ENCODE measurements around the gene SGSH. TPM values are rescaled to one million over a fixed set of nuclear protein-coding genes. Genes with fewer than 3 reads are reported as not detected.
"Not testable (repeated sequence)": the region's sequence is repeated elsewhere in the genome, so short reads cannot be mapped to it uniquely, and the experiment has no call there.

SGSH gene
- total RNA-seq, 1 experiment from 2014 or later = 5.9 TPM

GRCh38 chr17:80253631-80254395, 33.7 kb upstream of the SGSH start:
- DNase-seq (ENCODE audit: low spot score) = no peak

DNA sequence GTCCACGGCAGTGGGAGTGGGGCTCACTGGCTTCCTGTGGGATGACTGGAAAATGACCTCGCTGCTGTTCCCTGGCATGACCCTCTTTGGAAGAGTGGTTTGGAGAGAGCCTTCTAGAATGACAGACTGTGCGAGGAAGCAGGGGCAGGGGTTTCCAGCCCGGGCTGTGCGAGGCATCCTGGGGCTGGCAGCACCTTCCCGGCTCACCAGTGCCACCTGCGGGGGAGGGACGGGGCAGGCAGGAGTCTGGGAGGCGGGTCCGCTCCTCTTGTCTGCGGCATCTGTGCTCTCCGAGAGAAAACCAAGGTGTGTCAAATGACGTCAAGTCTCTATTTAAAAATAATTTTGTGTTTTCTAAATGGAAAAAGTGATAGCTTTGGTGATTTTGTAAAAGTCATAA, 32.7 kb upstream of the SGSH start:
- peak; percentile 82 for DNase-seq (ENCODE audit: low spot score)

DNA sequence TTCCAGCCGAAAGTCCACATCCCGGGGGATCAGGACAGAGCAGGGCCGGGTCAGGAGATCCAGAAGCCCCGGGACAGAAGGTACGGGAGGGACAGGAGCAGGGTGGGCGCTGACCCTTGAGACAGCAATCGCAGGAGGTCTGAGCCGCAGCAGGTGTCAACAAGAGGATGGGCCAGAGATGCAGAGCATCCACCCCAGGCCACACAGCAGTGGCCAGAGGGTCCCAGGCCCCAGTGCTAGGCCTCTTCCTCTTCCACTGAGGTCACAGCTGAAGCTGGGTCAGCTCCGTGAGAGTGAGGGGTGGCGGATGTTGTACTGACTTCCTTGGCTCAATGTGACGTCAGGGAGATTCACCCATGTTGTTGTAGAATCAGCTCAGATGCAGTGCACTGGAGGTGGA, 31.8 kb upstream of the SGSH start:
- DNase-seq (ENCODE audit: low spot score) = no peak

DNA sequence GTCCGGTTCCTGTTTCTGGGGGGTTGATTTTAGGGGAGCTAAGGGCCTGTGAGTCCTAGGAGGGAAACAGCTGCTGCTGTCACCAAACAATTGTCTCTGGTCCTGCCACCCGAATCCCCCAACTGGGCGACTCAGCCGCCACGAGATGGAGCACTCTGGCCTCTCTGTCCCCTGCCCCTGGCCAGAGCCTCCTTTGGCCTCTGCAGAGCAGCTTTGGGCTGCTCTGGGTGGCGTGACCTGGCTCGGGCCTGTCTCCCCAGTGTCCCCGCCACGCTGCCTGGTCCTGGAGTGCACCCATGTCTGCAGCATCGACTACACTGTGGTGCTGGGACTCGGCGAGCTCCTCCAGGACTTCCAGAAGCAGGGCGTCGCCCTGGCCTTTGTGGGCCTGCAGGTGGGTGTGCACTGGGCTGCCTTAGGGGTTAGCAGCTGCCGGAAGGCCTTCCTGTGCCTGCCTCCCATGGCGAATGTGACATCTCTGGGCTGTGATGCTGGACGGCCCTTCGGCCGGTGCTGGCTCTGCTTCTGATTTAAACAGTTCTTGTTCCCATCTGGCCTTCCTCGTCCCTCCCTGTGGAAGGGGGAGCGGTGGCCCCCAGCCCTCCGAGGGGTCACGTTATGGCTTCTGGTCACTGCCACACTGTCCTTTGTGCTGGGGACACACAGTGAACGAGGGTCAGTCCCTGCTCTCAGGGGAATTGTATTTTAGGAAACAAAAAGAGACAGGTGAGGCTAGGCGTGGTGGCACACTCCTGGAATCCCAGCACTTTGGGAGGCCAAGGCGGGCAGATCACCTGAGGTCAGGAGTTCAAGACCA, 29.0 kb upstream of the SGSH start:
- no peak for DNase-seq (ENCODE audit: low spot score)

- DNase-seq (ENCODE audit: low spot score) = no peak
These were observed 28.1 kb upstream of the SGSH start for GRCh38 chr17:80248001-80248893.

DNA sequence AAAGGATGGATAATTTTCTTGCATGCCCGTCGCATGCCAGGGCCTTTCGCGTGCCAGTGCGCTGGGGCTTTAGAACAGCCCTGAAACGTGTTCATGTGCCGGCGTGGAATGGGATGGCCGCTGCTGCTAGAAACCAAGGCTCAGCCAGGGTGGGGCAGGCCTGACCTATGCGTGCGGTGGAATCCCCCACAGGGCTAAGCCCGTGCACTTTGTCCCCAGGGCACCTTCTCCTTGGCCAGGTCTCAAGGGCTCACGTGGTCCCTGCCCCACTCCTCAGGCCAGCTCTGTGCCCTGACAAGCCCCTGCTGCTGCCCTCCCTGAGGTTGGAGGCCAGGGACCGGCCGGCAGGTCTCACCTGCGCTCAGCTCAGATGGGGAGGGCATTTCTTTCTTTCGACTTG, 27.4 kb upstream of the SGSH start:
- no peak for DNase-seq (ENCODE audit: low spot score)

DNA sequence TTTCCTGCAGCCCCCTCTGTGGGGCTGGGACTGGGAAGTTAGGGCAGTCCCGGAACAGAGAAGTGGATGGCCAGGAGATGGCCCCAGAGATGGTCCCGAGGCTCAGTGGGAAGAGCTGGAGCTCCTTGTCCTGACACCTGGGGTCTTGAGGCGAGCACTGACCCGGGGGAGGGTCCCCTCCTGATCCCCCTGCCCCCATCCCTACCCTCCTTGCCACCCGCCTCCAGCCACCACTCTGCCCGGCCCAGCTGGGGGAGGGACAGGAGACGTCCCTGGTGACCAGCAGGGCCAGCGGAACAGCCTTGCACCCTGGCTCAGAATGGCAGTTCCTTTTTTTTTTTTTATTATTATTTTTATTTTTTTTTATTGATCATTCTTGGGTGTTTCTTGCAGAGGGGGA, 26.6 kb upstream of the SGSH start:
- DNase-seq (ENCODE audit: low spot score) = no peak

GRCh38 chr17:80246266-80246681, 26.1 kb upstream of the SGSH start:
- DNase-seq (ENCODE audit: low spot score) = no peak

DNA sequence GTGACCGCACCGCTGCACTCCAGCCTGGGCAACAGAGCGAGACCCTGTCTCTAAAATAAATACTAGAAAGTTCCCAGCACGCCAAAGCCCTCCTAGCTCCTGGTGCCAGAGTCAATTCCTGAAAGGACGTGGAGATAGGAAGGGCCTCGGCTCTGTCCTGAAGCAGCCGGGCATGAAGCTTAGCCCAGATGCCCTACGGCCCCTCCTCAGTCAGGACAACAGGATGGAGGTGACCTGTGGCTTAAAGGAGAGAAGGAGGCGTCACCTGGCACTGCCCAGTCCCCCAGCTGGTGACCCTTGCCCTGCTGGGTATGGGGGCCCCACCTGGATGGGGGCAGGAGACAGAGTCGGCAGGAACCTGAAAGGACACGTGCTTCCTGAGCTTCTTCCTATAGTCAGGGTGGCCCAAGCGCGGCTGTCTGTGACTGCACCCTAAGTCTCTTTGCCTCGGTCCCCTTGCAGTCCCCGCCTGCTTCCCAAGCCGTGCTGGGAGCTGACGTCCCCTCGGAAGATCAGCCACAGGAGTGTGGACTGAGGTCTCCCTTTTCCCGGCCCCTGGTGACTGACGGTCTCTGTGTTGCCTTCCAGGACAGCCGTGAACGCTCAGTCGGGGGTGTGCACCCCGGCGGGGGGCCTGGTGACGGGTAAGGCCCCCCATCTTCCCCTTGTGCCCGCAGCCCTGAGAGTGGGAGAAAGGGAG, 25.6 kb upstream of the SGSH start:
- no peak for DNase-seq (ENCODE audit: low spot score)

DNA sequence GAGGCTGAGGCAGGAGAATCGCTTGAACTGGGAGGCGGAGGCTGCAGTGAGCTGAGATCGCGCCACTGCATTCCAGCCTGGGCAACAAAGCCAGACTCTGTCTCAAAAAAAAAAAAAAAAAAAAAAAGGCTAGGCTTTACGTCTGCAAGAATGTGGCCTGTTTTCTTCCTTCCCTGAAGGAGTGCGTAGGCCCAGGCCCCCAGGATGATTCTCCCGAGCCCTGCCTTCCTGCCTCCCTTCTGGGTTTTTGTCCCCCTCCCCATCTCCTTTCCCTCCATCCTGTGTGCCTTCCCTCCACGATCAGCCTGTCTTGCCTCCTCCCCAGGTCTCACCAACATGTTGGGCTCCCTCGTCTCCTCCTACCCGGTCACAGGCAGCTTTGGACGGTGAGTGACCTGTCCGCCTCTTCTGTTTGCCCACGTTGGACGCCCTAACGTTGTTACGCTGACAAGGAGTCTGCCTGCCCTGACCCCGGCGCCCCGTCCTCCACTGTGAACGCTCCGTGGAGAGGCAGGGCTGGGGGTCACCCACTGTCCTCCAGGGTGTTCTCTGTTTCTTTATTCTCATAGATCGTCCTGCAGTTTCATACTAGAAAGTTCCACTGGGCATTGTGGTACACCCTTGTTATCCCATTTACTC, 24.9 kb upstream of the SGSH start:
- DNase-seq (ENCODE audit: low spot score) = no peak

GRCh38 chr17:80244448-80244847, 24.3 kb upstream of the SGSH start:
- not testable (repeated sequence) for DNase-seq (ENCODE audit: low spot score)

DNA sequence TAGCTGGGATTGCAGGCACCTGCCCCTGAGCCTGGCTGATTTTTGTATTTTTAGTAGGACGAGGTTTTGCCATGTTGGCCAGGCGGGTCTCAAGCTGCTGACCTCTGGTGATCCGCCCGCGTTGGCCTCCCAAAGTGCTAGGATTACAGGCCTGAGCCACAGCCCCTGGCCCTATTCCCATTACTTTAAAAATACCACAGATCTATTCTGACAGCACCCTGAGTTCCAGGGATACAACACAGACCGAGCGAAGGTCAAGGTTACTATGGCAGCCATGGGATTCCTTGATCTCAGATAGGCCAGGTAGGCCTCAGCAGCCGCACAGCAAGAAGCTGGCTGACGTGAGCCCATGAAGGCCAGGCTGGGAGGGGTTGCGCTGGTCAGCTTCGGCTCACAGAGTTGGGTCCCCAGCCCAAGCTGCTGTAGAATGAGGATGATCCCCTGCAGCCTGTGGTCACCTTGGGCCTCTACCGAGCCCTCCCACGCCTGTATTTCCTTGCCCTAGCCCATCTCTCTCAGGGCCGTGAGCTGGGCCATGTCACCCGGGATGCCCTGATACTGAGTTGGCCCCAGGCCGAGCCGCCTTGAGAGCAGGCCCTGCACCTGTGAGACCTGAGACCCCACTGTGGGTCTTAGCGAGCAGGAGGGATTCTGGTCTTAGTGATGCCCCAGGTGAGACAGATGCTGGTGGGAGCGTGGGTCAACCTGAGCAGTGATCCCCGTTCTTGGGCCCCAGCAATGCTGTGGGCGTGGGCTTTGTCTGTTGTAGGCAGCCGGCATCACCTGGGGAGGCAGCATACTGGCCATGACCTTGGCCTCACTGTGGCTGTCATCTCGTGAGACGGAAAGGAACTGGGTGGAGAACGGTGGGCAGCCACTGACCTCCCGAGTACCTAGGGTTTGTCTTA, 23.6 kb upstream of the SGSH start:
- DNase-seq (ENCODE audit: low spot score) = no peak

- no peak for DNase-seq (ENCODE audit: low spot score)
These were observed 22.4 kb upstream of the SGSH start for GRCh38 chr17:80242505-80242904.

- no peak for DNase-seq (ENCODE audit: low spot score)
These were observed 17.3 kb upstream of the SGSH start for GRCh38 chr17:80237386-80237785.

DNA sequence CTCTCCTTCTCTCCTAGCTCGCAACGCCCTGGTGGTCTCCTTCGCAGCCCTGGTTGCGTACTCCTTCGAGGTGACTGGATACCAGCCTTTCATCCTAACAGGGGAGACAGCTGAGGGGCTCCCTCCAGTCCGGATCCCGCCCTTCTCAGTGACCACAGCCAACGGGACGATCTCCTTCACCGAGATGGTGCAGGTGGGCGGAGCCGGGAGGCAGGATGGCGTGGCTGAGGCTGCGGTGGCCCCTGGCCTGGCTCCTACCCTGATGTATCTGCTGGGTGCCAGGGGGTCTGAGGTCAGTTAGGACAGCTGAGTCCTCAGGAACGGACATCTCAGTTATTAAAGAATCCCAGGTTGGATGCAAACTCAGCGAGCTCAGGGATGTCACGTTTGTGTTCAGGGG, 16.8 kb upstream of the SGSH start:
- no peak for DNase-seq (ENCODE audit: low spot score)

- DNase-seq (ENCODE audit: low spot score) = no peak
These were observed 13.1 kb upstream of the SGSH start for GRCh38 chr17:80233202-80233601.

DNA sequence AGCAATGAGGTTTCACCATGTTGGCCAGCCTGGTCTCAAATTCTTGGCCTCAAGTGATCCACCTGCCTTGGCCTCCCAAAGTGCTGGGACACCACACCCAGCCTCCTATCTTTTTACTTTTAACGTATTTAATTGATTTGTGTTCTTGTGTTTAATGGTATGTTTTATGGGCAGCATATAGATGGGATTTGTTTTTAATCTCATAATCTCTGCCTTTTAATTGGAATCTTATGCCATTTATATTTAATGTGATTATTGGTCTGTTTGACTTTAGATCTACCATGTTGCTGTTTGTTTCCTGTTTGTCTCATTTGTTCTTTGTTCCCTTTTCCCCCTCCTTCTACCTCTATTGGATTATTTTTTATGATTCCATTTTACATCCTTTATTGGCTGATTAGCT, 12.3 kb upstream of the SGSH start:
- no peak for DNase-seq (ENCODE audit: low spot score)

GRCh38 chr17:80229011-80229410, 8.9 kb upstream of the SGSH start:
- DNase-seq (ENCODE audit: low spot score) = no peak

- DNase-seq (ENCODE audit: low spot score) = no peak
These were observed 8.3 kb upstream of the SGSH start for GRCh38 chr17:80228477-80228876.

GRCh38 chr17:80227666-80228065, 7.5 kb upstream of the SGSH start:
- no peak for DNase-seq (ENCODE audit: low spot score)

All from HT-29 (cell line).